Suprapubic skin (tissue), 3 donors: ENCODE measurements around the gene CTSD.

Experiments used
- CTCF ChIP-seq, 2 donors: fragments of 200-600 bp in 1 of 2; fragments of 450-650 bp in 1 of 2; sonication (generic) in 1 of 2; IDR thresholded peaks; one replicate each; pipeline ENCODE4 v1.5.1; 2016 to 2019; ENCODE audit warnings: antibody characterized with exemption in 2 of 2, mild to moderate bottlenecking in 1 of 2, moderate library complexity in 1 of 2
- EP300 ChIP-seq: sonication (generic); formaldehyde crosslinking; IDR thresholded peaks from one replicate; pipeline ENCODE4 v1.6.1; 2017; ENCODE audit warnings: antibody characterized with exemption
- POLR2A ChIP-seq, 2 donors: fragments of 450-650 bp; IDR thresholded peaks; one replicate each; pipeline ENCODE4 v1.6.1; 2017; ENCODE audit warnings: antibody characterized with exemption in 2 of 2, mild to moderate bottlenecking in 2 of 2, moderate library complexity in 2 of 2

- TF ChIP-seq POLR2A (IDR thresholded peaks at IDR 0.05), result no peak
- TF ChIP-seq CTCF (IDR thresholded peaks at IDR 0.05), result no peak
- TF ChIP-seq EP300, result no peak
Measured at GRCh38 chr11:1742371-1742770, 21.4 kb downstream of the CTSD start.
